Measurements from ENCODE around the gene LIM2. TPM values are rescaled to one million over a fixed set of nuclear protein-coding genes. Genes with fewer than 3 reads are reported as not detected.
A peak's percentile ranks its signal among the peaks of the same experiment; 100 is the strongest.

LIM2 gene
- total and polyA plus RNA-seq, 2 of the 4 experiments (the other 2 are of a cell fraction), result not detected

GRCh38 chr19:51394050-51394836 lies 6.5 kb upstream of the LIM2 start (continued):
- TF ChIP-seq SMC3 (IDR thresholded peaks at IDR 0.05; ENCODE audit: low read depth, low read length), result no peak
- 0 out of 2 replicates have a peak, but pooled peaks have one; percentile 4 for TF ChIP-seq FOS (IDR thresholded peaks at IDR 0.05; ENCODE audit: low read depth, low read length)
- no peak for TF ChIP-seq RAD21 (IDR thresholded peaks at IDR 0.05; ENCODE audit: low read length)

- no peak overlapping the region for H3K23ac ChIP-seq (ENCODE audit: low read depth, low read length)
- DNase-seq, result no peak
- no peak overlapping the region for H3K14ac ChIP-seq (replicated peaks; ENCODE audit: low read depth, low read length)
- no peaks in the 10 kb centered on the region for H3K9me3 ChIP-seq (ENCODE audit: control insufficient read depth, insufficient read depth, low read length)
- no peak overlapping the region for H2AFZ ChIP-seq (replicated peaks; ENCODE audit: low read length, poor library complexity)
- 0 out of 4 replicates have a peak, but pooled peaks cover 0 to 6% of the 10 kb centered on the region in 2 experiments for H3K79me1 ChIP-seq (ENCODE audit: low read depth in 1 of 2, low read length in 2 of 2)
- no peak overlapping the region for H3K4ac ChIP-seq (ENCODE audit: low read depth, low read length)
- H2AK5ac ChIP-seq (ENCODE audit: low read depth, low read length), result no peak overlapping the region
- dilution Hi-C loops (cut with HindIII; ENCODE audit: low sequenced_read_pairs, unreplicated experiment), result no loop called here
- no CpG with 5 or more reads among the region's 1 CpG for WGBS, 2 experiments (ENCODE audit: extremely low coverage in 2 of 2, insufficient read length in 1 of 2)
- no peak overlapping the region for H3K27ac ChIP-seq (ENCODE audit: insufficient read depth, low read length)
- H4K91ac ChIP-seq (ENCODE audit: insufficient read depth, low read depth, low read length), result no peak overlapping the region
- no peaks in the 10 kb centered on the region for H4K20me1 ChIP-seq (ENCODE audit: insufficient read depth, low read length)
- H3K27me3 ChIP-seq (ENCODE audit: control insufficient read depth, insufficient read depth, low read length), result no peaks in the 10 kb centered on the region
- H3K9me1 ChIP-seq (ENCODE audit: insufficient read depth, low read length), result no peaks in the 10 kb centered on the region; the same call in 1 of the 2 replicates
- H2BK120ac ChIP-seq (ENCODE audit: low read depth, low read length), result no peak overlapping the region
- in situ Hi-C loops (cut with MboI; ENCODE audit: low sequenced_read_pairs), result no loop called here
- H3K36me3 ChIP-seq (ENCODE audit: control insufficient read depth, insufficient read depth, low read length), result no peaks in the 10 kb centered on the region
- no peak overlapping the region for H3K4me3 ChIP-seq (ENCODE audit: insufficient read depth, low read depth, low read length)
- H3K56ac ChIP-seq (ENCODE audit: extremely low read depth, insufficient read depth, low read length), result no peak overlapping the region
- H2BK15ac ChIP-seq (ENCODE audit: low read depth, low read length), result no peak overlapping the region
- no peak overlapping the region for H4K5ac ChIP-seq (ENCODE audit: low read depth, low read length)
- no peak overlapping the region for H2BK20ac ChIP-seq (ENCODE audit: low read depth, low read length)
- ChIA-PET POLR2A (ENCODE audit: unreplicated experiment) (no interaction called here), CTCF (no interaction called here)
- no peak overlapping the region for H2BK5ac ChIP-seq (ENCODE audit: low read depth, low read length, poor library complexity, severe bottlenecking)
- no peak overlapping the region for H4K8ac ChIP-seq (ENCODE audit: low read depth in 2 of 2, low read length in 2 of 2)
- ATAC-seq (ENCODE audit: low read depth), result no peak
- H3K4me2 ChIP-seq (ENCODE audit: low read depth, low read length), result no peak overlapping the region
- H3K18ac ChIP-seq (ENCODE audit: low read depth, low read length), result no peak overlapping the region
- intact Hi-C loops (cut with micrococcal nuclease), result no loop called here
- no peak for TF ChIP-seq RFX5 (IDR thresholded peaks at IDR 0.05; ENCODE audit: low read depth, low read length)
- no peak for TF ChIP-seq ELK1 (IDR thresholded peaks at IDR 0.05; ENCODE audit: borderline replicate concordance, low read depth, low read length)
- TF ChIP-seq NFE2L2 (IDR thresholded peaks at IDR 0.05; ENCODE audit: low read depth, low read length), result no peak
- TF ChIP-seq CEBPB (IDR thresholded peaks at IDR 0.05; ENCODE audit: low read depth, low read length), result no peak
- TF ChIP-seq POLR2A (IDR thresholded peaks at IDR 0.05; ENCODE audit: low read depth, low read length), result no peak
- no peak for TF ChIP-seq CHD1 (IDR thresholded peaks at IDR 0.05; ENCODE audit: low read depth, low read length)
- TF ChIP-seq USF2 (IDR thresholded peaks at IDR 0.05; ENCODE audit: low read depth, low read length), result no peak
- no peak for TF ChIP-seq SMC3 (IDR thresholded peaks at IDR 0.05; ENCODE audit: low read depth, low read length)
- no peak for TF ChIP-seq RAD21 (IDR thresholded peaks at IDR 0.05; ENCODE audit: low read length)
- no peak for TF ChIP-seq BHLHE40 (IDR thresholded peaks at IDR 0.05; ENCODE audit: low read depth, low read length)
- no peak for TF ChIP-seq MAFK (IDR thresholded peaks at IDR 0.05; ENCODE audit: low read depth, low read length)
- no peak for TF ChIP-seq MXI1 (IDR thresholded peaks at IDR 0.05; ENCODE audit: borderline replicate concordance, low read depth, low read length)
- H3K9ac ChIP-seq (ENCODE audit: low read depth, low read length), result no peak overlapping the region
- no peak overlapping the region for H2AK9ac ChIP-seq (replicated peaks; ENCODE audit: low read depth, low read length, poor library complexity)
- BruUV-seq (replicated peaks), result no TSS peak
- no peaks in the 10 kb centered on the region for H3K4me1 ChIP-seq (ENCODE audit: control insufficient read depth, insufficient read depth, low read length)
These were observed 4.9 kb upstream of the LIM2 start for GRCh38 chr19:51392701-51393100.

Measured in IMR-90 (cell line).